ENCODE results near the gene PCDHGC5. TPM values are rescaled to one million over a fixed set of nuclear protein-coding genes. Genes with fewer than 3 reads are reported as not detected.

Gene PCDHGC5
- total and polyA plus RNA-seq, 12 donors, result 0.38 to 10.2 (median 3.3) TPM

DNA sequence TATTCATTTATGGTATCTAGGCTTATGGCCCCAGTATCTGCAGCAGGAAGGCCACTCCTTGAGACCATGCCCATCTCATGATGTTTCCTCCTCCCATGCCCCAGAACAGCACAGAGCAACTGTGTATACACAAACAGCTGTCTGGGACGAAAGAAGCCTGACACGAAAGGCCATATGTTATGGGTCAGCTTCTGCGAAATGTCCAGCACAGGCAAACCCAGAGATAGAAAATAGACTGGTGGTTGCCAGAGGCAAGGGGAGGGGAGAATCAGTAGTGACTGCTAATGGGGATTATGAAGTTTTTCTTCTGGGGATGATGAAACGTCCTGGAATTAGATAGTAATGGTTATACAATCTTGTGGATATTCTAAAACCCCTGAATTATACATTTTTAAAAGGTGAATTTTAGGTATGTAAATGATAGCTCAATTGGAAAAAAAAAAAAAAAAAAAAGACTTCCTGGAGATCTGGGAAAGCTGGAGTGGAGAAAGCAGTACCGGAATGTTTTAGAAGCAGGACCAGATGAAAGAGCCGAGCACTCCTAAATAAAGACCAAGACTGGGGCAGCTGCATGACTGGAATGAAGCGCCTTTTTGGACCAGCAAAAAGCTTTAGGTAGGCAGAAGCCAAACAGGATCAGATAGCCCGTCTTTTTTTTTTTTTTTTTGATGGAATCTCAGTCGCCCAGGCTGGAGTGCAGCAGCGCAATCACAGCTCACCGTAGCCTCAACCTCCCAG is 29.2 kb downstream of the PCDHGC5 start:
- peaks cover 0 to 69% (median 9%) of the 10 kb centered on the region in 9 donors for H3K36me3 ChIP-seq
- intact Hi-C loops (cut with DNase I), result no loop called here
- WGBS, 2 donors, result 83 to 84% methylated on average over 11 of the region's 11 CpGs

DNA sequence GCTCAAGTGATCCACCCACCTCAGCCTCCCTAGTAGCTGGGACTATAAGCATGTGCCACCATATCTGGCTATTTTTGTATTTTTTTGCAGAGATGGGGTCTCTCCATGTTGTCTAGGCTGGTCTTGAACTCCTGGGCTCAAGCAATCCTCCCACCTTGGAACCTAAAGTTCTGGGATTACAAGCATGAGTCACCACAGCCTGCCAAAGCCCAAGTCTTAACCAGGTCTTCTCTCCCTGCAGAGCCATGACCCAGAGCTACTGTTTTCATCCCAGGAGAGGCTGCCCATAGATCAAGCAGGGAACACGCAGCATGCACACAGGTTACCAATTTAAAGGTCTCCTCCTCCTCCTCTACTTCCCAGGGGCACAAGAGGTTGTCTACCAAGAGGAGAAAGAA is 29.7 kb downstream of the PCDHGC5 start:
- H3K4me1 ChIP-seq, result peaks cover 23 to 88% (median 72%) of the 10 kb centered on the region in 9 donors

More for the DNA sequence above, 29.2 kb downstream of the PCDHGC5 start:
- no peak for DNase-seq
- Histone ChIP-seq H3K27me3 (no peaks in the 10 kb centered on the region), H3K27ac (peak overlapping the region in 8 of 10 donors; percentile 5 to 95 (median 44)), H3K4me3 (no peak overlapping the region), H3K9me3 (no peaks in the 10 kb centered on the region), H3K4me1 (peaks cover 23 to 89% (median 71%) of the 10 kb centered on the region in 9 donors)
- TF ChIP-seq, protein P1, sequence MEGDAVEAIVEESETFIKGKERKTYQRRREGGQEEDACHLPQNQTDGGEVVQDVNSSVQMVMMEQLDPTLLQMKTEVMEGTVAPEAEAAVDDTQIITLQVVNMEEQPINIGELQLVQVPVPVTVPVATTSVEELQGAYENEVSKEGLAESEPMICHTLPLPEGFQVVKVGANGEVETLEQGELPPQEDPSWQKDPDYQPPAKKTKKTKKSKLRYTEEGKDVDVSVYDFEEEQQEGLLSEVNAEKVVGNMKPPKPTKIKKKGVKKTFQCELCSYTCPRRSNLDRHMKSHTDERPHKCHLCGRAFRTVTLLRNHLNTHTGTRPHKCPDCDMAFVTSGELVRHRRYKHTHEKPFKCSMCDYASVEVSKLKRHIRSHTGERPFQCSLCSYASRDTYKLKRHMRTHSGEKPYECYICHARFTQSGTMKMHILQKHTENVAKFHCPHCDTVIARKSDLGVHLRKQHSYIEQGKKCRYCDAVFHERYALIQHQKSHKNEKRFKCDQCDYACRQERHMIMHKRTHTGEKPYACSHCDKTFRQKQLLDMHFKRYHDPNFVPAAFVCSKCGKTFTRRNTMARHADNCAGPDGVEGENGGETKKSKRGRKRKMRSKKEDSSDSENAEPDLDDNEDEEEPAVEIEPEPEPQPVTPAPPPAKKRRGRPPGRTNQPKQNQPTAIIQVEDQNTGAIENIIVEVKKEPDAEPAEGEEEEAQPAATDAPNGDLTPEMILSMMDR (IDR thresholded peaks at IDR 0.05), result no peak
- no peak for ATAC-seq

DNA sequence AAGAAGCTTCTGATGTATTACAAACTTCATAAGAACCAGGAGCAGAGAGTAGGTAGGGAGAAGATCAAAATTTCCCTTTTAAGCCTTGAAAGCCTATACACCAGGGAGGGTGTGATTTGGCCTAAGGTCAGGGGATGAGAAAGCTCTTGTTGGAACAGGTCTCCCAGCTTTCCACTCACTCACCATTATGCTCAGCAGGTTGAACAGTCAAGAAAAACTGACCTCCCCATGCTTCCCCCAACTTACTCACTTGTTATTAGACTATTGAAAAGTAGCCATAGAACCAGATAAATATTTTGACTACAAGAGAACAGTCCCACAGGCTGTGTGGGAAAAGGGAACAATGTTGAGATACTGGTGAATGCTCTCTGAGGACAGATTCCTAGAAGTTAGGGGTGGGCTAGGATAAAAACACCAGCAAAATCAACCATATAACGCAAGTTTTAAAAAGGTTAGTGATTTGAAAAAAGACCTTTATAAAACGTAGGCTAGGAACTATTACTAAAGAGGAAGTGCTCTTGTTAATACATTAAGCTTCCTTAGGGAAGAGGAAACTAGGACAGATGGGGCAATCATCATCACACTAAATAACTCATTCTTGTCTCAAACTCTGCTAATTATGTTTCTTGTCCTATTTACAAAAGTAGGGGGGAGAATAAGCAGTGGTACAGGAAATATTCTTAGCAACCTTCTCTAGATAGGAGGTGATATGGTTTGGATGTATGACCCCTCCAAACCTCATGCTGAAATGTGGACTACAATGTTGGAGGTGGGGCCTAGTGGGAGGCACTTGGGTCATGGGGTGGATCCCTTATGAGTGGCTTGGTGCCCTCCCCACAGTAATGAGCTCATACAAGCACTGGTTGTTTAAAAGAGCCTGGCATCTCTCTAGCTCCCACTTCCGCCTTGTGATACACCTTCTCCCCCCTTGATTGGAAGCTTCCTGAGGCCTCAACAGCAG is 31.0 kb downstream of the PCDHGC5 start:
- TF ChIP-seq, protein P1 (IDR thresholded peaks at IDR 0.05), result no peak
- intact Hi-C loops (cut with DNase I), result loop anchor here (5.0 to 10.0 kb wide), 9 partner anchors 37 to 105 kb away; partner anchors contain the start of genes PCDHGA12 (in 3 of the 10), PCDHGB7 (in 3 of the 10), PCDHGC3 (in 3 of the 10) and PCDHGA11 (in 2 of the 10)
- WGBS, 2 donors, result 62 to 77% methylated on average over 3 of the region's 3 CpGs

More for the DNA sequence above, 29.7 kb downstream of the PCDHGC5 start:
- H3K27ac ChIP-seq, result peak overlapping the region in 4 of 10 donors; percentile 33 to 95 (median 88)
- DNase-seq, result no peak
- peaks cover 0 to 75% (median 9%) of the 10 kb centered on the region in 9 donors for H3K36me3 ChIP-seq
- intact Hi-C loops (cut with DNase I), result no loop called here
- TF ChIP-seq, protein P1 (IDR thresholded peaks at IDR 0.05), result no peak
- no peak for ATAC-seq
- 100% methylated on average over 1 of the region's 1 CpG for whole genome bisulfite sequencing, 2 donors
- no peaks in the 10 kb centered on the region for H3K27me3 ChIP-seq
- H3K9me3 ChIP-seq, result no peaks in the 10 kb centered on the region
- no peak overlapping the region for H3K4me3 ChIP-seq

More for the DNA sequence above, 31.0 kb downstream of the PCDHGC5 start:
- Histone ChIP-seq H3K27me3 (no peaks in the 10 kb centered on the region), H3K27ac (peak overlapping the region; percentile 37 to 94 (median 86)), H3K36me3 (peaks cover 0 to 82% (median 9%) of the 10 kb centered on the region in 9 donors), H3K4me1 (peaks cover 12 to 87% (median 71%) of the 10 kb centered on the region in 9 donors), H3K4me3 (no peak overlapping the region), H3K9me3 (no peaks in the 10 kb centered on the region)
- DNase-seq (no peak), ATAC-seq (peak in 1 of 8 donors; percentile 3)

Data from heart right ventricle (tissue), 16 donors.